Inflammatory macrophage treated with lipopolysaccharide for 1 hour (primary cell): ENCODE measurements around the gene TRMT13.

Experiments
- DNase-seq, 2 donors: peaks; one replicate each; pipeline ENCODE4 v3.0.0-alpha.2; 2020 to 2022

The TRMT13 gene, protein sequence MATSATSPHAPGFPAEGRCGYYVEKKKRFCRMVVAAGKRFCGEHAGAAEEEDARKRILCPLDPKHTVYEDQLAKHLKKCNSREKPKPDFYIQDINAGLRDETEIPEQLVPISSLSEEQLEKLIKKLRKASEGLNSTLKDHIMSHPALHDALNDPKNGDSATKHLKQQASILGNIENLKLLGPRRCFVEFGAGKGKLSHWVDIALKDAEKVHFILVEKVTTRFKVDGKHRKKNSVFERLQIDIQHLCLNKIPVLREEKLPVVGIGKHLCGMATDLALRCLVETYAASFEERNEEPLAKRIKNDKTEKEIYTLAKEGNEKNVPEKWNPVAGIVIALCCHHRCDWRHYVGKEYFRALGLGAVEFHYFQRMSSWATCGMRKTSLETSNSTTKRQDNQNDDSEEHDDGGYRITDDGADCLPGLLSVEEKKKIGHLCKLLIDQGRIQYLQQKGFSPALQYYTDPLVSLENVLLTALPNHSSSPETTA

DNA sequence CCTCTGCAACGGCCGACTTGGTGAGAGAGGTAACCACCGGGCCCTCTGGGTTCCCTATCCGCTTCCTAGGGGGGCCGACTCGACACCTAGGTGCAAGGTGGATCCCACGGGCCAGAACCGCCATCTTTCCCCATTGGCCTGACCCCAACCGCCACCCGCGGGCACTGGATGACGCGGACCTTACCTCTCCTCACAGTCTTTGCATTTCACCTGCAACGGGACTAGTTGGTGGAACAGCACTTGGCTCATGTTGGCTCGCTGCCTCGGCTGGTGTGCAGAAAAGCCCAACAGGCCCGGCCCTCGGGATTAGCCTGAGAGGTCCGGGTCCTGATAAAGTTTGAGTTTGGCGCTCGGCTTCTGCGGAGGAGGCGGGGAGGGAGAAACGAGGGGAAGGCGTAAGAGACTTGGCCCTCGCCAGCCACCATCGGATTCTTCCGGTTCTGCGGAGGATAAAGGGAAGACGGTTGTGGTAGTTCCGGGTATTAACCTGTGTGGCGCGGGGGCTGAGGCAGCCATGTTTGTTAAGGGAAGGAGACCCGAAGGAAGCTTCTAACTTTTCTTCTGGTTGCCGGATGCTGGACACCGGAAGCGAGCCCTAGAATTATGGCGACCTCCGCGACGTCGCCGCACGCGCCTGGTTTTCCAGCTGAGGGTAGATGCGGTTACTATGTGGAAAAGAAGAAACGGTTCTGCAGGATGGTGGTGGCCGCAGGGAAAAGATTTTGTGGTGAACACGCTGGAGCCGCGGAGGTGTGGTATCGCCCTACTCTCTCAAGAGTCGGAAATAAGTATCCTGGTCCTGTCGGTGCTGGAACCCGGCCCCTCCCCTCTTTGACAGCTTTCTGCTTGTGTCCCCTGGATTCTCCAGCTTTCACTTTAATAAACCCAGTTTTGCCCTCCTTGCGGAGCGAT, at the start of gene TRMT13, which contains the start of gene SASS6:
TSS of gene TRMT13 (plus strand) at position 598 of the 912 bp plus-strand sequence. CDS start at position 604, 6 bp downstream.
TSS of gene SASS6 (minus strand) at position 365 of the 912 bp plus-strand sequence. CDS start at position 249, 116 bp downstream.
- DNase-seq: peak; percentile 95 to 98

DNA sequence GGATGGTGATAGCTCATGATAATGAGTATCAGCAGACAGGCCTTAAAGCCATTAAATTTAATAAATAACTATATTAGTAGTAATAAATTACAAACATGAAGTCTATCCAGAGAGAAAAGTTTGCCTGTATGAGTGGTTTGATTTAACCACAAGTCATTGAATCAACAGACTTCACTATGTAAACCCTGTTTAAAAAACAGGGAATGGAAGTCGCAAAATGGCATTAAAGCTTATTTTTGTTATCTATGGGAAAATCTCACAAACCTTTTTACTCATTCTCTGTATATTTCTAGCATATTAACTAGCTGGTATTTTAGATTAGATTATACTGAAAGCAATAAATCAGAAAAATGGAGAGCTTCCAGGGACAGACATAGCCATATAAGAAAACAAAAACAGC, 45.6 kb upstream of the TRMT13 start:
- DNase-seq: no peak

DNA sequence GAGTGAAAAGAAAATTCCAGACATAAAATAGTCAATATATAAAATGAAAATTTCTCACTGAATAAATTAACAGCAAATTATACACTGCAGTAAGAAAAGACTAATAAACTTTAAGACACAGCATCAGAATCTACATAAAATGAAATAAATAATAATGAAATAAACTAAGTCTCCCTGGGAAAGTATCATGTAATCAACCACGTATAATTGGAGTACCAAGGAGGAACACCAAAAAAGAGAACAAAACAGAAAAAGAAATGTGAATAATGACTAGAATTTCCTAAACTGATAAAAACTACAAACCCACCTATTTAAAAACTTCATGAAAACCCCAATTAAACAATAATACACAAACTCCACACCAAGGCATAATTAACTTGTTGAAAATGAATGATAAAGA, 43.9 kb upstream of the TRMT13 start:
- DNase-seq: no peak

DNA sequence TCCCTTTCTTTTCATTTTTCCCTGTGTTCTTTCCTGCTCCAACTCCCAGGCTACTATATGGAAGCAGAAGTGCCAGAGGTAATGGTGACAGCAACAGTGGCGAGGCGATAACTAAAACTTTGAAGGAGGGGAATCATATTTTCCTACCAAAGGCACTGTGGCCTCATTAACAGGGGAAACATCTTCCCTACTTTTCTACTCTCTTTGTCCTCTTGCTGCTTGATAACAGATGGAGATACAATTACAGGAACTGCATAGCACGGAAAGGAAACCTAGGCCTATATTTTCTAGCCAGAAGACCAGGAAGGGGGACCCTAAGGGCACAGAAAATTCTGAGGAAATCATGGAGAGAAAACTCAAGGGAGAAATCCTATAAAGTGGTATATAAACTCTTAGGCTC, 42.5 kb upstream of the TRMT13 start:
- no peak for DNase-seq

DNA sequence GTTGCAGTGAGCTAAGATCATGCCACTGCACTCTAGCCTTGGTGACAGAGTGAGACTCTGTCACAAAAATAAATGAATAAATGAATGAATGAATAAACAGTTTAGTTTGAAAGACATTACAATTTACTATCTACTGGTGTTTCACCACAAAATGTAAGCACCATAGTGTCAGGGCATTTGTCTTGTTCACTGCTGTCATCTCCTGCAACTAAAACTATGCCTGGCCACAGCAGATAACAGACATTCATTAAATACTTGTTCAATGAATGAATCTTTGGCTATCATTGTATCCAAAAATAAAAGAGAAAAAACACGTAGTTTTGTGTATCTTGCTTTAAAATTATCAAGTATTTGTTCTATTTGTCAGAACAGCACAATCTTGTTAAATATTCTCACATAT, 32.8 kb upstream of the TRMT13 start:
- no peak for DNase-seq

DNA sequence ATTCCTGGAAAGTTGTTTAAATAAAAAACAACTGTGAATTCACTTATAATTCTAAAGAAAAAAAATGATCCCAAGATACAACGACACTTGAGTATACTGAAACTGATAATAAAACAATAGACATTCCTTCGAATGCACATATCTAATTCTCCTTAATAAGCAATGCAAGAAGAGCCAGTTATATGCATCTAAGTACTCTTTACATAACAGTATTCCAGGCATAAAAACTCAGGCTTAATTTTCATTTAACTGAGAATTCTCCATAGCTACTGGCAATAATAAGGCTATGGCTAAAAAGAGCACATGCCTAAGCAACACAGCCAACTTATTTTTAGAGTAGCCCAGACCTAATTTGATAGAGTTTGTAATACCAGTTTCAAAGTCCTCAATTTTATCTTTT, 31.4 kb upstream of the TRMT13 start:
- DNase-seq: no peak

DNA sequence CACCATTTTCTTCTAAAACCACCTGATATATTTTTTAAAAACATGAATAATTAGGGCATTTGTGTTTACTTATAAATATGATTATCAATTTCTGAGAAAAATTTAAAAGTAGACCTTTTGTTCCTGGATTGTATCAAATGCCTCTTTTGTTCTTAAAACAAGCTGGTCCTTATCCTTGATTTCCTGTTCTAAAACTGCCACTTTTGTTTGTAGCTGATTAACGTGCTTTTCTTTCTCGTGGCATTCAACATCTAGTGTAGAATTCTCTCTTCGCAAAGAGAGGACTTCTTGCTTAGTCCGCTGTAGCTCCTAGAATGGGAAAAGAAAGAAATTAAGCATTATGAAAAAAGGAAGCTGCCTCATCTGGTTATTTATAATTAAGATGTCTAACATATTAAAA, 25.3 kb upstream of the TRMT13 start:
- no peak for DNase-seq

DNA sequence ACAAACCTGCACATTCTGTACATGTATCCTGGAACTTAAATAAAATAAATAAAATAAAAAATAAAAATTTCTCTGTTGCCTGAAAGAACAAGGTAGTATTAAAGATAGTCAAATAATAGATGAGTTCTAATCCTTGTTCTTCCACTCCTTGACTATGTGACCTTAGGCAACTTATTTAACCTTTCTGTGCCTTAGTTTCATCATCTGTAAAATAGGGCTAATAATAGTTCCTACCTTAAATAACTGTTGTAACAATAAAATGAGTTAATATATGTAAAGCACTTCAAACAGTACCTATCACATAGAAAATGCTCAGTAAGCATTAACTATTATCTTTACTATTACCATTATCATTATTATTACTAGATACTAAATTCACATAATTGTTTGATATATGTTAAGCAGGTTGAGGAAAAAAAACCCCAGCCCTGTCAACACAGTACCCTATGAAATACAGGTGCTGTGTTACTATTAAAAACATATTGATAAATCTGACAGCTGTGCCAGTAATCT, 23.4 kb upstream of the TRMT13 start:
- DNase-seq: no peak

DNA sequence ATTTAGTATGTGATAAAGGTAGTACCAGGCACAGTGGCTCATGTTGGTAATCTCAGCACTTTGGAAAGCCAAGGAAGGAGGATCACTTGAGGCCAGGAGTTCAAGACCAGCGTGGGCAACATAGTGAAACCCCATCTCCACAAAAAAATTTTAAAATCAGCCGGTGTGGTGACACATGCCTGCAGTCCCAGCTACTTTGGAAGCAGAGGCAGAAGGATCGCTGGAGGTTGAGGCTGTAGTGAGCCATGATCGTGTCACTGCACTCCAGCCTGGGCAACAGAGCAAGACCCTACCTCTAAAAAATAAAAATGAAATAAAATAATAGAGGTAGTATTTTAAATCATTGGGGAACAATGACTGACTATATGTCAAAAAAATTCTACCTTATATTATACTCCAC, 17.4 kb upstream of the TRMT13 start:
- no peak for DNase-seq

DNA sequence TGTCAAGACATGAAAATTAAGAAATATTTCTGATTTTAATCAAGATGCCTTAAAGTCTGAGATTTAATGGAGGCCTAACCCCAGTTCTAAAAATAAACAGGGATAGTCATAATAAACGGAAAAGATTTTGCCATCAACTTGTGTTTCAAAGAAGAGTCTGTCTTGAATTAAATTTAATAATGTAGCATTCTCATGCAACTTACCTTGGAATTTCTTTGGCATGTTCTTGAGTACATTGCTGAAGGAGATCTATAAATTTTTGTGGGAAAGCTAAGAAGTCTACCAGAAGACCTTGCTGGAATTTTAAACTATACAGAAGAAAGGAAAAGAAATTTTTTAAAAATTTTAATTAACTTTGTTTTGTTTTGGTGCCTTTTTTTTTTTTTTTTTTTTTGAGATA, 10.8 kb upstream of the TRMT13 start:
- DNase-seq: no peak

DNA sequence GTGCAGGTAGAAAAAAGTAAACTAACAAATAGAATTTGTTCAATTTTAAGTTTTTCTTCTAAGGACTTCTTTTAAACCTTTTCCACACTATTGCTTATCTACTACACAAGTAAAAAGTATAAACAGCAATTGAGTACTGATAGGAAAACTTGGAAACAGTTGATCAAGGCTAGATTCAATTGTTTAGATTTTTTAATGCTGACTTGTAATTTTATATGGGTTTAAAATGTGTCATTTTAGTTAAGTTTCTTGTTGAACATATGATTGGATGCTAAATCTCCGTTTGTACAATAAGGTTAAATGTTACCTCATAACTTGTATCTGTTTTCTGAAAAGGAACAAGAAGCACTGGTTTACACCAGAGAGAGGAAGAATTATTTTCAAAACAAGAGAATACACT, 5.7 kb upstream of the TRMT13 start:
- DNase-seq: no peak

DNA sequence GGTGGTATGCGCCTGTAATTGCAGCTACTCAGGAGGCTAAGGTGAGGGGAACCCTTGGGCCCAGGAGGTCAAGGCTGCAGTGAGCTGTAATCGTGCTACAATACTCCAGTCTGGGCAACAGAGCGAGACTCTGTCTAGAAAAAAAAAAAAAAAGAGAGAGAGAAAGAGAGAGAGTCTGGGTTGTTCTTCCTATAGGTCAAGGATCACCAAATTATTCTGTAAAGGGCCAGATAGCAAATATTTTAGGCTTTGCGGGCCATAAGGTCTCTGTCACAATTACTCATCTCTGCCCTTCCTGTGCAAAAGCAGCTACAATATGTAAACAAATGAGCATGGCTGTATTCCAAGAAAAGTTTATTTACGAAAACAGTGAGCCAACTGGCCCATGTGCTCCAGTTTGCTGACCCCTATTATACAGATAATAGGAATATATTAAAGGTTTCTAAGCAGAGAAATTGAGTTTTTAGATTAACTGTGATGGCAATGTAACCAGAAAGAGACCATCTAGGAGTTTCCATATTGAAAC, 2.3 kb upstream of the TRMT13 start:
- DNase-seq: no peak

DNA sequence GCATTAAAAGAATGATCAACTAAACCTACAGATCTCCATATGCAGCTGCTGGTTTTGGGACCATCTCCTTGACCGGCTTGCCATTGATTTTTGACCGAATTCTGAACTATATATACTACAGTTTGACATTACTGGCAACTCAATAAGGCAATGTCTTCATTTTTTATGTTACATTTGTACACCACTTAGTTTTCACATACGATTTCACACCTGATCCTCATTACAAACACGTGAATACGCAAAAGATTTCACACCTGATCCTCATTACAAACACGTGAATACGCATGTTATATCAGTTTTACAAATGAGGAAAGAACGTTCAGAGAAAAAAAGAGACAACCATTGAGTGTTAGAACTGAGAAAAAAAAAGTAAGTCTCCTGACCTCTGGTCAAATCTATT, 1.3 kb upstream of the TRMT13 start:
- DNase-seq: no peak

DNA sequence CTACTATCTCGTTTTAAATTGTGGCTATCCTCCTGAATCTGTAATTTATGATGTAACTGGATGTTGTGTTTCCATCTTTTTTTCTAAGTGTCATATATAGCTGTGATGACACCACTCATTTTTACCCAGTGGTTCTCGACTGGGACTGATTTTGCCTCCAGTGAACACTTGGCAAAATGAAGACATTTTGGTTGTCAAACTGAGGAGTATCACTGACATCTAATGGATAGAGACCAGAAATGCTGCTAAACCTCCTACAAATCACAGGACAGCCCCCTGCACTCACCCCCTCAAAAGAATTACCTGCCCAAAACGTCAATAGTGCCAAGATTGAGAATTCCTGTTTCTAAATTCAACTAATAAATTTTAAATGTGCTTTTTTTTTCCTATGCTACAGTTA, 1.9 kb downstream of the TRMT13 start:
- no peak for DNase-seq

DNA sequence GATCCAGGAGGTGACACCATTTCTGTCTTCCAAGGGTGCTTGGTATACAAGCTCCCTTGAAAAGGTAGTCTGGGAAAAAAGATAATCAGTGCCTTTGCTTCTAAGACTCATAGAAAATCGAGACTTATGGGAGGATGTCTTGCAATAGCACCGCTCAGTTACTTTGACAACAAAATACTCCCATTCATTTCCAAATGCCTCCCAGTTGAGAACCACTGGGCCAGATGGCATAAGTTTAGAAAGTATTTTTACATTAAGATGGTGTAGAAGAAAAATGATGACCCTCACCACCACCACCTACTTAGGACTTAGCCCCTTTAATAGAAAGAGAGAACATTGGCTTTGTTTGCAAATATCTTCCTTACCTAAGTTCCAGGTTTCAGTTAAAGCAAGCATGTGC, 4.6 kb downstream of the TRMT13 start:
- DNase-seq: no peak

DNA sequence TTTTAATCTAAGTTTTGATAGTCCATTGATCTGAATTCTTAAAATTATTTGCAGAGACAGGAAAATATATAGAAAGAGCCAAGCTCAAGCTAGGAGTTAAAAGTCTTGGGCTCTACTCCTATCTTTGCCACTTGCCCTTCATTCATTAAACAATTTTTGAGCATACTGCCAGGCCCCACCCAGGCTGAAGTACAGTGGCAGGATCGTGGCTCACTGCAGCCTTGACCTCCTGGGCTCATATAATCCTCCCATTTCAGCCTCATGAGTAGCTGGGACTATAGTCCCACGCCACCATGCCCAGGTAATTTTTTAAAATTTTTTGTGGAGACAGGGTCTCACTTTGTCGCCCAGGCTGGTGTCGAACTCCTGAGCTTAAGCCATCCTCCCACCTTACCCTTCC, 8.2 kb downstream of the TRMT13 start:
- DNase-seq: no peak

DNA sequence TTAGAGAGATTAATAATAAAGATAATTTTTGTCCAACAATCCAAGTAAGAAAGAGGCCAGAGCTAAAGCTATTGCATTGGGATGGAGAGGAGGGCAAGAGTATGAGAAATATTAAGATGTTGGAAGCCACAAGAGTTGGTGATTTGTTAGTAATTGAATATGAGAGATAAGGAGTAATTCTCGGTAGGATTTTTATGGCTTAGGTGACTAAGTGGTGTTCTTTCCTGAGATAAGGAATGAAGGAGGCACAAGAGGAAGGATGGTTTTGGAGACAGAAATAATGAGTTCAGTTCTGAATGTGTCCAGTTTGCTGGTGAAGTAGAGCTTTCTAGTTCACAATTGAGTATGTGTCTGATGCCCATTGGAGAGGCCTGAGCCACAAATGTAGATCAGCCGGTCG, 9.4 kb downstream of the TRMT13 start:
- no peak for DNase-seq

DNA sequence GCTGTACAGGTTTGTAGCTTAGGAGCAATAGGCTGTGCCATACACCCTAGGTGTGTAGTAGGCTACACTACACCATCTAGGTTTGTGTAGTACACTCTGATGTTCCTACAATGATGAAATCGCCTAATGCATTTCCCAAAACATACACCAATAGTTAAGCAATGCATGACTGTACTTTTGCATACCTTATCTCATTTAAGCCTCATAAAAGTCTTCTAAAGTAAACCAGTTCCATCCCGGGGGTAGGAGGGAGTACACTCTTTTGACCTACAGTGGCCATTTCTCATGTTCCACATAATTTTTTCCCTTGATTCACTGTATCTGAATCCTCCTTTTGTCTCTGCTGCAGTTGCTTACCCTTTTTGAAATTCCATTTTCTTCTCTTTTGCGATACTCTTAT, 12.2 kb downstream of the TRMT13 start:
- DNase-seq: no peak

DNA sequence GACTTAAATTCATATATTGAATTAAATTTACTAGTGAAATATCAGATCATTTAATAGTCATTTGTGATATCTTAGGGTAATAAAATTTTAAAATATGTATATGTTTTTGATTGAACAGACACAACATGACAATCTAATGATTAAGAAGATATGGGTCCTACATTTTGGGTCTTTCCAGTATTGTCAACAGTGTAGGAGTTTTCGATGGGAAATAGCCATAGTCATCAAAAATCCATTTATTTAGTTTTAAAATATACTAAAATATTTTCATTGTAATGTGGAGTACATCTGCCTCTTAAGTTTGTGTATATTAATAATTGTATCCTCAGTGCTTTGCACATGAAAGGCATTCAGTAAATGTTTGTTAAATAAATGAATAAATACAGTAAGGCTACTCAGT, 14.0 kb downstream of the TRMT13 start:
- no peak for DNase-seq

DNA sequence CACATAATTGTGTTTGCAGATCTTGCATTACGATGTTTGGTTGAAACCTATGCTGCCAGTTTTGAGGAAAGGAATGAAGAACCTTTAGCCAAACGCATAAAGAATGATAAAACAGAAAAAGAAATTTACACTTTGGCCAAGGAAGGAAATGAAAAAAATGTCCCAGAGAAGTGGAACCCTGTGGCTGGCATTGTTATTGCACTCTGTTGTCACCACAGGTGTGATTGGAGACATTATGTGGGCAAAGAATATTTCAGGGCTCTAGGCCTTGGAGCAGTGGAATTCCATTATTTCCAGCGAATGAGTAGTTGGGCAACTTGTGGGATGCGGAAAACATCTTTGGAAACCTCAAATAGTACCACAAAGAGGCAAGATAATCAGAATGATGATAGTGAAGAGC, 14.9 kb downstream of the TRMT13 start:
- no peak for DNase-seq

DNA sequence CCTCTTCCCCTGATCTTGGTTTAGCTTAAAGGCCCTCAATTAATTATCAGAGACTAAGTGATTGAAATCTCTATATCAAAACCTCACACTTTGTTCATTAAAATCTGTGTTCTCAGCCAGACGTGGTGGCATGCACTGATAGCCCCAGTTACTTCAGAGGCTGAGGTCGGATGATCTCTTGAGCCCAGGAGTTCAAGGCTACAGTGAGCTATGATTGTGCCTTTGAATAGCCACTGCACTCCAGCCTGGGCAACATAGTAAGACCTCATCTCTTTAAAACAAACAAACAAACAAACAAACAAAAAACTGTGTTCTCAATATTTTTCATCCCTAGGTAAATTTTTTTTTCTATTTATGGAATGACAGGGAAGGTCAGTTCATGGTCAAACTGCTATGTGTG, 18.7 kb downstream of the TRMT13 start:
- no peak for DNase-seq

DNA sequence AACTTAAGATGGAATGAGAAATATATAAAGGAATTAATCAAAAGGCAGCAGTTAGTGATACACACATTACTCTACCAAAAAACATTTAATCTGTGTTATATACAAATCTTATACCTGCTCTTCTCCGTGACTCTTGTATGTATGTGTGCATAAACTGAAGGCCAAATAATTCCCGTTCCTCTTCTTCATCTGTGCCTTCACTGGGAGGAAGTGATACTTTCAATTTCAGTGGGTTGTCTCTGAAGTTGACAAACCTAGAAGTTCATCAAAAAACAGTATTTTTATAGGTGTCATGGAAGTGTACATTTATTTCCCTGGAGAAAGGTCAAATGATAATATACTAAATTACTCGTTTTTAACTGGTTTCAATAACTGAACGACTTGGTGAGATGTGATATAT, 19.3 kb downstream of the TRMT13 start:
- peak; percentile 25 to 38 for DNase-seq

DNA sequence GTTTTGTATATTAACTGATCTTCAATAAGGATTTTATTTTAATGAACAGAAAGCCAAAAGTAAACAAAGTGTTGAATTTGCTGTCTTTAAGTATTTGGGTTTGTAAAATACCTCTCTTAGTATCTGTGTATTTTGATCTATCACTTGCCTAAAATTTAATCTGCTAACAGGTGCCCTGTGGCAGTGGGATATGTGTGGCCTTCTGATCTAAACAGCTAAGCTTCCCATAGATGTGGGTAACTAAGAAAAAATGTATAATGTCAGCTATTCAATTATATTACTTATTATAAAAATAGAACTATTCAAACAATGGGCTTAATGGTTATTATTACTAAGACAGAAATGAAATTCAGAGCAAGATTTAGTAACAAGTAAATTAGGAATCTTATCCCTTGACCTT, 29.9 kb downstream of the TRMT13 start:
- no peak for DNase-seq
